NCI-H524 (cell line): ENCODE data around the gene ZNF467.

Experiments used
- DNase-seq, 2 experiments: peaks; one replicate each; lab custom pipeline; 2025; lab: John Stamatoyannopoulos, UW

The ZNF467 gene, protein sequence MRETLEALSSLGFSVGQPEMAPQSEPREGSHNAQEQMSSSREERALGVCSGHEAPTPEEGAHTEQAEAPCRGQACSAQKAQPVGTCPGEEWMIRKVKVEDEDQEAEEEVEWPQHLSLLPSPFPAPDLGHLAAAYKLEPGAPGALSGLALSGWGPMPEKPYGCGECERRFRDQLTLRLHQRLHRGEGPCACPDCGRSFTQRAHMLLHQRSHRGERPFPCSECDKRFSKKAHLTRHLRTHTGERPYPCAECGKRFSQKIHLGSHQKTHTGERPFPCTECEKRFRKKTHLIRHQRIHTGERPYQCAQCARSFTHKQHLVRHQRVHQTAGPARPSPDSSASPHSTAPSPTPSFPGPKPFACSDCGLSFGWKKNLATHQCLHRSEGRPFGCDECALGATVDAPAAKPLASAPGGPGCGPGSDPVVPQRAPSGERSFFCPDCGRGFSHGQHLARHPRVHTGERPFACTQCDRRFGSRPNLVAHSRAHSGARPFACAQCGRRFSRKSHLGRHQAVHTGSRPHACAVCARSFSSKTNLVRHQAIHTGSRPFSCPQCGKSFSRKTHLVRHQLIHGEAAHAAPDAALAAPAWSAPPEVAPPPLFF

DNA sequence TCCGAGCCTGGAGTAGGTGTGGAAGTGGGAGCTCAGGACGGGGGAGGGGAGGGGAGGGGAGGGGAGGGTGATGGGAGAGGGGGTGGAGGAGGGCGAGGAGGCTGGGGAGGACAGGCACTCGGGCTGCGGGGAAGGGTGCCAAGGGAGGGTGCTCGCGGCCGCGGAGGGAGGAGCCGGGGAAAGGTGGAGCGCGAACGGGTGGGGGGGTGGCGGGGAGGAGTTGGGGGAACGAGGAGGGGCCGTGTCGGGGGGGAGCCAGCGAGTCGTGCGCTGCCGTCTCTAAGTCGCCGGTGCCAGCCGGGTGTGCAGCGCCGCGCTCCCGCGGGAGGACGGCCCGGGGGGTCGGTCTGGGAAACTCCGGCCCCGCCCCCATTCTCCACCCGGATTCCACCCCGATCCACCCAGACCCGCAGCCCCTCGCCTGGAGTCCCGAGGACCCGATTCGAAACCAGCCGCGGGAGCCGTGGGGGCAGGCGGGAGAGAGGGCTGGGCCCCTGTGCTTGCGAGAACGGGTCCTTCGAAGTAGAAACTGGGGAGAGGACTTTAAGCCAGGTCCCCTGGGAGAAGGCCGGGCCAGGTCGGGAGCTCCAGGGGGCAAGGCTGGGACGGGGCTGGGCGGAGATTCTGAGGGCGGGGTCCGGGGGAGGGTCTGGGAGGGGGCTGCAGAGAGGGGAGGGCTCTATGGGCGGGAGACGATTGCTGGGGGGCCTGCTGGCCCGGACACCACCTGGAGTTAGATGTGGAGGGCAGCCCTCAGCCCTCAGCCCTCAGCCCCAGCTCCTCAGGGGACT lies at the start of gene ZNF467:
ZNF467 (minus strand) TSS at position 143 of the 791 bp plus-strand sequence. CDS start 2,556 bp downstream, outside the sequence.
- DNase-seq = peak in 1 of 2 experiments; percentile 24

DNA sequence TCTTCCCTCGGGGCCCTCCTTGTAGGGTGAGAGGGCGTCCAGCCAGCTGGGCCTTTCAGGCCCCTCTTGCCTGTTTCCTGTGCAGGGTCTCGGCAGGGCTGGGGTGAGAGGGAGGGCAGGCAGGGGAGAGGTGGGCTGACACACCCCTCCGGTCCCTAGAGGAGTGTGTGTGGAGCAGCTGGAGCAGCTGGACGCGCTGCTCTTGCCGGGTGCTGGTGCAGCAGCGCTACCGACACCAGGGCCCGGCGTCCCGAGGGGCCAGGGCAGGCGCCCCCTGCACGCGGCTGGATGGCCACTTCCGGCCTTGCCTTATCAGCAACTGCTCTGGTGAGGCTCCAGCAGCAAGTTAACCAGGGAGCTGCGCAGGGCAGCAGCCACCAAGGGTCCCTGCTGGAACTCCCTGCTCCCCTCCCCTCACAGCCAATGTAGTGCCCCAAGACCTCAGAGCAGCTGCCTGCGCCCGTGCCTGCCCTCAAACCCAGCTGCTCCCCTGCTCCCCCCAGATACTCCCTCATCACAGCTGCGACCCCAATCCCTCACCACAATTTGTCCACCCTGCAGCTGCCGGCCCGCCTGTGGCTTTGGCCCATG lies 49.1 kb upstream of the ZNF467 start:
- no peak for DNase-seq

DNA sequence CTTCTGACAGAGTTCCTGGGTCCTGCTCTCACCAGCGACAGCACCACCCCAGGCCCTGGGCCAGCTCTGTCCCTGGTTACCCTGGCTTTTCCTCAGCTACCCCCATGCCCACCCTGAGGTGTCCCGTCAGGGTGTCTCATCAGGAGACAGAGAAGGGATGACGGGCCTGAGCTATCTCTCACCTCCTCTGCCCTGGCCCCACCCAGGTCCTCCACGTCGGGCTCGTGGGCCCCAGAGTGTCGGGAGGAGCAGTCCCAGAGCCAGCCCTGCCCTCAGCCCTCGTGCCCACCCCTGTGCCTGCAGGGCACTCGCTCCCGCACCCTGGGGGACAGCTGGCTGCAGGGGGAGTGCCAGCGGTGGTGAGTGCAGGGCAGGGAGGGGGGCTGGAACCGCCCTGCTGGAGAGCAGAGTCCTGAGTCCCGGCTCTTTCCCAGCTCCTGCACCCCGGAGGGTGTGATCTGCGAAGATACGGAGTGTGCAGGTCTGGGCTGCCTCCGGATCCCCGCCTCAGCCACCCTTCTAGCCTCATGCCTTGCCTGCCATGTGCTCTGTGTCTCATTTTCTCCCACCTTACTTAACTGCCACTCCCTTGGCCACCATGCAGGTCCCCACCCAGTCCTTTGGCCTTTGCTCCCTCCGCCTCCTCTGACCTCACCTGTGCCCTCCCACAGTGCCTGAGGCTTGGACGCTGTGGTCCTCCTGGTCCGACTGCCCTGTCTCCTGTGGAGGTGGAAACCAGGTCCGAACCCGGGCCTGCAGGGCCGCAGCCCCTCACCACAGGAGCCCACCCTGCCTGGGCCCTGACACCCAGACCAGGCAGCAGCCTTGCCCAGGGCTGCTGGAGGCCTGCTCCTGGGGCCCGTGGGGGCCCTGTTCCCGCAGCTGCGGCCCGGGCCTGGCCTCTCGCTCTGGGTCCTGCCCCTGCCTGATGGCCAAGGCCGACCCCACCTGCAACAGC lies 48.1 kb upstream of the ZNF467 start:
- DNase-seq = no peak

DNA sequence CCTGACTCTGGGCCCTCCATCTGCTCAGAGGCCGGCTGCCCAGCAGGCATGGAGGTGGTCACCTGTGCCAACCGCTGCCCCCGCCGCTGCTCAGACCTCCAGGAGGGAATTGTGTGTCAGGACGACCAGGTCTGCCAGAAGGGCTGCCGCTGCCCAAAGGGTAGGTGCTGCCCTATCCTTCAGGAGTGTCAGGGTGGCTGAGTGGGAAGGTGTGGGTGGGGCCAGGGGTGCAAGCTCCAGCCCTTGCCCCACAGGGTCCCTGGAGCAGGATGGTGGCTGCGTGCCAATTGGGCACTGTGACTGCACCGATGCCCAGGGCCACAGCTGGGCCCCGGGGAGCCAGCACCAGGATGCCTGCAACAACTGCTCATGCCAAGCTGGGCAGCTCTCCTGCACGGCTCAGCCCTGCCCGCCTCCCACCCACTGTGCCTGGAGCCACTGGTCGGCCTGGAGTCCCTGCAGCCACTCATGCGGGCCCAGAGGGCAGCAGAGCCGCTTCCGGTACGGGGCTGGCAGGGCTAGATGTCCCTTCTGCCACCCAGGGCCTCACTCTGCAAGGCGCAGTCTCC lies 47.3 kb upstream of the ZNF467 start:
- no peak for DNase-seq

DNA sequence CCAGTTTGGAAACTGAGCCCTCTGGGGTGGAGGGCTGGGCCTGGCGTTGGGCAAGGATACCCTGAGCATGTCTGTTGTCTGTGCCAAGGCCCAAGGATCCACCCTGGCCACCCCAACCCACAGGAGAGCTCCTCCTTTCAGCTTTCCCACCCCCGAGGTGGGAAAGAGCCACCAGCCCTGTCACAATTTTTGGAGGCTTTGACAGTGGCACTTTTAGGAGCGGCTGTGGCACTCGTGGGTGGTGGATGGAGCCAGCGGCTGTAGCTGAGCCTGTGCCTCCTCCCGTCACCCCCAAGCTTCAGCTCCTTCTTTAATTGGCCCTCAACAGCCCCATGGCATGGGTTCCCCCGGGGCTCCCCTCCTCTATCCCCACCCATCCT lies 46.6 kb upstream of the ZNF467 start:
- no peak for DNase-seq

DNA sequence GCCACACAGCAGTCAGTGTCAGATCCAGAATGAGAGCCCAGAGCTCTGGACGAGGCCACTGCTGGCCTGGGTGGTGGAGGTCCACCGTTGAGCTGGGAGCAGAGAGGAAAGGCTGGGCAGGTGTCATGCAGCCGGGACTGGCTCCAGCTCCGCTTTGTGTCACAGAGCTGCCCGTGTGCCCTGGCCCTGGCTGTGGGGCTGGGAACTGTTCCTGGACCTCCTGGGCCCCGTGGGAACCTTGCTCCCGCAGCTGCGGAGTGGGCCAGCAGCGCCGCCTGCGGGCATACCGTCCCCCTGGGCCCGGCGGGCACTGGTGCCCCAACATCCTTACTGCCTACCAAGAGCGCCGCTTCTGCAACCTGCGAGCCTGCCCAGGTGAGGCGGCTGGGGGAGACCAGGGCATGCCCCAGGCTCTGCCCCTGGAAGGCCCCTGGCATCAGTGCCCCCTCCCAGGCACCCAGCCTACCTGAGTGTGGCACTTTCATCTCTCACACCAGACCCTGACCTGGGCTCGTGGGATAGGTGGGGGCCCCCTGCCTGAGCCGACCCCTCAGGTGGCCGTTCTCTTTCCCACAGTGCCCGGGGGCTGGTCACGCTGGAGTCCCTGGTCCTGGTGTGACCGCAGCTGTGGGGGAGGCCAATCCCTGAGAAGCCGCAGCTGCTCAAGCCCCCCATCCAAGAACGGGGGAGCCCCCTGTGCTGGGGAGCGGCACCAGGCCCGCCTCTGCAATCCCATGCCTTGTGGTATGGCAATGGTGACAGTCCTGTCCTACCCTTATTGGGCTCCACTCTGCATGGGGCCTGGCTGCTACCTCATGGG lies 46.0 kb upstream of the ZNF467 start:
- DNase-seq = no peak

DNA sequence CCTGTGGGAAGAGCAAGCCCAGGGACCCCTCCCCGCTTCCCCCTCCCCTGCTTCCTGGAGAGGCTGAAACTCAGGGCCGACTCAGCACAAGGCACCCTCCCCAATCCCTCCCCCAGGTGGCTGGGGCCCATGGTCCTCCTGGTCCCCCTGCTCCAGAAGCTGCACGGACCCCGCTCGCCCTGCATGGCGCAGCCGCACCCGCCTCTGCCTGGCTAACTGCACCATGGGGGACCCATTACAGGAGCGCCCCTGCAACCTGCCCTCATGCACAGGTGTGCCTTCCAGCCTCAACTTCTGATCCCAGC lies 45.1 kb upstream of the ZNF467 start:
- DNase-seq = no peak

DNA sequence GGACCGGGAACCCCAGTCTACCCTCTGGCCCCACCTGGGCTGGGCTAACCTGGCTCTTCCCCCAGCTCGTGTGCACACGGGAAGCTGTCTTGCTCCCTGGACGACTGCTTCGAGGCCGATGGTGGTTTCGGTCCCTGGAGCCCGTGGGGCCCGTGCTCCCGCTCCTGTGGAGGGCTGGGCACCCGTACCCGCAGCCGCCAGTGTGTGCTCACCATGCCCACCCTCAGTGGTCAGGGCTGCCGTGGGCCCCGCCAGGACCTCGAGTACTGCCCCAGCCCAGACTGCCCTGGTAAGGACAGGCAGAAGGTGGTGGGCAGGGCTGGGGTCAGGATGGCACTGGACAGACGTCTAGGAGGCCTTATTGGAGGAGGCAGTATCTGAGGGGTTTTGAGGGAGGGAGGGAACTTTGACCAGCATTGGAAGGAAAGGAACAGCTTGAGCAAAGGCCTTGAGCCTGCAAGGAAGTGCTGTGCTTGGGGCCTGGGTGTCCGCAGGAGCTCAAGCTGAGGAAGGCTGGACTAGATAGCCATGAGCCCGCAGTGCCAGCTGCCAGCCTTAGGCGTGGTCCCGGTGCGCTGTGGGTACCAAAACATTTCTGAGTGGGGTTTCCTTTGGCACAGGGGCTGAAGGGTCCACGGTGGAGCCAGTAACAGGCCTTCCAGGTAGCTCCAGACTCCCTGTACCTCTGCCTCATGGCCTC lies 44.6 kb upstream of the ZNF467 start:
- no peak for DNase-seq

DNA sequence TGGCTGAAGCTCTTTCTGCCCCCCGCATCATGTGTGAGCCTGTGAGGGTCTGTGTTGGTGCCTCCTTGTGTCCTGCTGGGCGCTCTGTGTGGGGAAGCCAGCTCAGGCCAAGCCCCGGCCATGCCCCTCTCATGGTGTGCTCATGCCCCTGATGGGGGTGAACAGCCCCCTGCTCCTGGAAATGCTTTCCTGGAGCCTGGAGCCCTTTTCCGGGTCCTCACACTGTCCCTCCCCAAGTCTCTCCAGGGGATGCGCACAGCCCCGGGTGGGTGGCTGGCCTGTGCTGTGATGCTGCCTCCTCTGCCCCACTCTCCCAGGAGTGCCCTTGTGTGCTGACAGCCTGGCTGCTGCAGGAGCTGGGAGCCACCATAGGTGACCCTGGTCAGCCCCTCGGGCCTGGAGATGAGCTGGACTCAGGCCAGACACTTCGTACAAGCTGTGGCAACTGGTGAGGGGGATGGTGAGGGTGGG lies 43.9 kb upstream of the ZNF467 start:
- DNase-seq = no peak

DNA sequence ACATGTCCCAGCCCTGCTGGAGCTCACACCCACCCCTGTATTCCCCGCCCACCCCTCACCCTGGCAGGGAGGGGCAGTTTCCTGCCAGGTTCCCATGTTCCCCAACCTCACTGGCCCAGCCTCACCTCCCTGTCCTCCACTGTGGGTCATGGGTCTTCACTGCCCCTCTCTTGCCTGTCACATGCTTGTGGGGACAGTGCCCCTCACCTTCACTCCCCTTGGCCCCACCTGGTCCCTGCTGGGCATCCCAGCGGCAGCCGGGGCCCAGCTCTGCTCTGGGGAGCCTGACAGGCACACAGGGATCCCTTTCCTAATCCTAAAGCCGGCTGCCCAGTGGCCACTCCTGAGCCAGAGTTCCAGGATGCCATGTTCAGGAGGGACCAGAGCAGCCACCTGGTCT lies 43.4 kb upstream of the ZNF467 start:
- DNase-seq = no peak

DNA sequence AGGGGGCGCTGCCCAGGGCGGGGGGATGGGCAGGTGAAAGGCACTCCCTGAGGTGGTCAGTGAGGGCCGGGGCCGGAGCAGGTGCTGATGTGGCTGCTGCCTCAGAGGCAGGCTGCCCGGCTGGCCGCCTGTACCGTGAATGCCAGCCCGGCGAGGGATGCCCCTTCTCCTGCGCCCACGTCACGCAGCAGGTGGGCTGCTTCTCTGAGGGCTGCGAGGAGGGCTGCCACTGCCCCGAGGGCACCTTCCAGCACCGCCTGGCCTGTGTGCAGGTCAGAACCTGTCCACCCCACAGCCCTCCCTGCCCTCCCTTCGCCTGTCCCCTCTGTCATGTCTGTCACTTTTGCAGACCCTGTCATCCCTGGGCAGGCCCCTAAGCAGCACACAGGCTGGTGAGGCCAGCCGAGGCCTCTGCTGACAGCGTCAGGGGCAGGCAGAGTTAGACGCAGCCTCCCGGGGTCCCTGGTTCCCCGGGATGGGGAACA lies 42.9 kb upstream of the ZNF467 start:
- no peak for DNase-seq

DNA sequence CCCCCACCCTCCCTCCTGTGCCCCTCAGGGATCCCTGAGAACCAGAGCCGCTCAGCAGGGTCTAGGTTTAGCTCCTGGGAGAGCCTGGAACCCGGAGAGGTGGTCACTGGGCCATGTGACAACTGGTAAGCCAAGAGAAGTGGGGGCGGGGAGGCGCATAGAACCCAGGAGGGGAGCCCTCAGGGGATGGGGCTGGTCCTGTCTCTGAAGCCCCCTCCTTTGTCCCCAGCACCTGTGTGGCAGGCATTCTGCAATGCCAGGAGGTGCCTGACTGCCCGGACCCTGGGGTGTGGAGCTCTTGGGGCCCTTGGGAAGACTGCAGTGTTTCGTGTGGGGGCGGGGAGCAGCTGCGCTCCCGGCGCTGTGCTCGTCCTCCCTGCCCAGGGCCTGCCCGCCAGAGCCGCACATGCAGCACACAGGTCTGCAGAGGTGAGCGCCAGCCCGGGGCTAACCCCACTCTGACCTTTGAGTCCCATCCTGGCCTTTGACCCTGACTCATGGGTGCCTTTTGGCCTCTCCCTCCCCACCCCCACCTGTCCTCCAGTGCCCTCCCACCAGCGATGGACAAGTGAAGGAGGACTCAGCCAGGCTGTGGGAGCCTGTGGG lies 42.4 kb upstream of the ZNF467 start:
- DNase-seq = no peak

DNA sequence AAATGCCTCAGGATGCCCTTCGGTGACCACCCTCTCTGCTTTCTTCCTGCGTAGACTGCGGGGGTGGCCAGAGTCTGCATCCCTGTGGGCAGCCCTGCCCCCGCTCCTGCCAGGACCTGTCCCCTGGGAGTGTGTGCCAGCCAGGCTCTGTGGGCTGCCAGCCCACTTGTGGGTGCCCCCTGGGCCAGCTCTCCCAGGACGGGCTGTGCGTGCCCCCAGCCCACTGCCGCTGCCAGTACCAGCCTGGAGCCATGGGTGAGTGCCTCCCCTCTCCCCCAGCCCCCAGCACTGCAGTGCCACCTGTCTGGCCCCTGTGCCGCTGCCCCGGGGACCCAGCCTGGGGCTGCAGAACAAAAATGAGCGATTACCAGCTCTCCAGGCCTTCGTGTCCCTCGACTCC lies 41.7 kb upstream of the ZNF467 start:
- DNase-seq = no peak

DNA sequence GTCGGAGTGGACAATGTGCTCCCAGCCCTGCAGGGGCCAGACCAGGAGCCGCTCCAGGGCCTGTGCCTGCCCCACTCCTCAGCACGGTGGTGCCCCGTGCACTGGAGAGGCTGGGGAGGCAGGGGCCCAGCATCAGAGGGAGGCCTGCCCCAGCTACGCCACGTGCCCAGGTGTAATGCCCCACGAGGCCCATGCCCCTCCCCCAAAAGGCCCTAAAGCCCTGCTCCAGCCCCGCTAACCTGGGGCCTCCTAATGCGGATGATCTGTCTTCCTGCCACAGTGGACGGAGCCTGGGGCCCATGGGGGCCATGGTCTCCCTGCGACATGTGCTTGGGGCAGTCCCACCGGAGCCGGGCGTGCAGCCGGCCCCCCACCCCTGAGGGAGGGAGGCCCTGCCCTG lies 41.1 kb upstream of the ZNF467 start:
- no peak for DNase-seq

DNA sequence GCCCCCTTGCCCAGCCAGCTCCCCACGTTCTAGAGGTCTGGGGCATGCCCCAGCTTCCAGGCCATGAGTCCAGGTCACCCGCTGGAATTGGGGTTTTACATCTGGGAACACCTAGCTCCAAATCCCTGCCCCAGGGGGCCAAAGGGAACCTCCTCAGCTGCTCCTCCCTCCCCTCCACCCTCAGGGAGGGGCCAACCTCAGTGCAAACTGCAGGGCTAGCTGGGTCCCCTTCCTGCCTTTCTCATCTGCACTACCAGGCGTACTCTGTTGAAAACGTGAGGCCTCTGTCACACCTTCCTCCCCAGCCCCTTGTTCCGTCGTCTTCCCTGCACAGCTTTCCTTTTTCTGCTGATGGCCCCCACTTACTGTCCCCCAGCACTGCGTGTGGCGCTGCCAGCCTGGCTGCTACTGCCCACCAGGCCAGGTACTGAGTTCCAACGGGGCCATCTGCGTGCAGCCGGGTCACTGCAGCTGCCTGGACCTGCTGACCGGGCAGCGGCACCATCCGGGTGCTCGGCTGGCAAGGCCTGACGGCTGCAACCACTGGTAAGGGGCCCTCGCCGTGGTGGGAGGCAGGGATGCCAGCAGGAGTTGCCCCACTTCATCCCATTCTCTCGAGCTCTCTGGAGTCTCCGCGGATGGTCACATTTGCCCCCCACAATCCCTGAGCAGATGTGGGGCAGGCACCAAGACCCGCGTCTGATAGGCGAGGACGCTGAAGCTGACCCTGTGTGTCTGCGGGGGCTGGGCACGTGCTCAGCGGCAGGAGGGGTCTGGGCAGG lies 40.1 kb upstream of the ZNF467 start:
- DNase-seq = no peak

DNA sequence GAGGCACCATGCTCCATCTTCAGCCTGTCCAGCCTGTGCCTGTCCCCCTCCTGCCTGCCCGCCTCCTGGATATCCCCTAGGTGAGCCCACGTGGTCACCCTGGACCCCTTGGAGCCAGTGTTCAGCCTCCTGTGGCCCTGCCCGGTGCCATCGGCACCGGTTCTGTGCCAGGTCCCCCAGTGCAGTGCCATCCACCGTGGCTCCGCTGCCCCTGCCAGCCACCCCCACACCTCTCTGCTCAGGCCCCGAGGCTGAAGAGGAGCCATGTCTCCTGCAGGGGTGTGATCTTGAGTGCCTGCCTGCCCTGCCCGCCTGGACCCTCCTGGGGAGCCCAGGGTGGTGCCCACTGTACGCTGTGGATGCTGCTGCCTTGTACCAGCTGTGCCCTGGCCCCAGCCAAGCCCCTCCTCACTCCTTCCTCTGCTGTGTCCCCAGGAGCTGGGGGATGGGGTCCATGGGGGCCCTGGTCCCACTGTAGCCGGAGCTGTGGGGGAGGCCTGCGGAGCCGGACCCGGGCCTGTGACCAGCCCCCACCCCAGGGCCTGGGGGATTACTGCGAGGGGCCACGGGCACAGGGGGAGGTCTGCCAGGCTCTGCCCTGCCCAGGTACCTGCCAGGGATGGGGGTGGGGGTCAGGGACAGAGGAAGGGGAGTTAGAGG lies 38.6 kb upstream of the ZNF467 start:
- no peak for DNase-seq

DNA sequence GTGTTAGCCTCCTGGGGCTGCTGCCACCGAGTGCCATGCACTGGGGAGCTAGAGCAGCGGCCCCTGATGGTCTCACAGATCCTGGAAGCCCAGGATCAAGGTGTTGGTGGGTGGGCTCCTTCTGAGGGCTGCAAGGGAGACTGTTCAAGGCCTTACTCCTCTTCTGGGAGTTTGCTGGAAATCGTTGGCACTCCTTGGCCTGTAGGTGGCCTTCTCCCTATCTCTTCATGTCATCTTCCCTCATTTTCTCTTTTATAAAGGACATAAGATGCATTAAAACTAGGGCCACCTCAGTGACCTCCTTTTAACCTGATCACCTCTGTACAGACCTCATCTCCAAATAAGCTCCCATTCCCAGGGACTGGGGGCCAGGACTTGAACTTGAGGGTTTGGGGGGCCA lies 37.8 kb upstream of the ZNF467 start:
- peak in 1 of 2 experiments; percentile 22 for DNase-seq

DNA sequence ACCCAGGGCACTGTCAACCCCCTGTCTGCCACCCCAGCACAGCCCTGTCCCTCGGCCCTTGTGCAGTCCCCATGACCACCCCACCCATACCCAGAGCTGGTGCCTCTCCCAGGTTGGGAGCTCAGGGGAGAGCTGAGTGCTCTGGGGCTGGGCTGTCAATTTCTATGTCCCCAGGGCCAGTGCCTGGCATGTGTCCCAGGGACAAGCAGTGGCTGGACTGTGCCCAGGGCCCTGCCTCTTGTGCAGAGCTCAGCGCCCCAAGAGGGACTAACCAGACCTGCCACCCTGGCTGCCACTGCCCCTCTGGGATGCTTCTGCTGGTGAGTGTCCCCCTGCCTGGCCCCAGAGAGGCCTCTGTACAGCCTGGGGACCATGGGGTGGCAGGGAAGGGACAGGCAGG lies 35.8 kb upstream of the ZNF467 start:
- DNase-seq = no peak
